ENCODE measurements around the gene REV3L. TPM values are rescaled to one million over a fixed set of nuclear protein-coding genes. Genes with fewer than 3 reads are reported as not detected.
"Not testable (repeated sequence)": the region's sequence is repeated elsewhere in the genome, so short reads cannot be mapped to it uniquely, and the experiment has no call there.

Gene REV3L
- polyA plus RNA-seq, 4 donors, result 4.2 to 16.8 (median 8.4) TPM

- no peaks in the 10 kb centered on the region for H3K27me3 ChIP-seq (ENCODE audit: control insufficient read depth in 3 of 3, insufficient read depth in 3 of 3, low read length in 3 of 3)
- H3K27ac ChIP-seq (ENCODE audit: low read depth in 1 of 3, low read length in 2 of 3), result peak overlapping the region in 1 of 3 donors; percentile 18
- H3K4me3 ChIP-seq (ENCODE audit: low read depth in 1 of 3, low read length in 3 of 3), result no peak overlapping the region
- 76 to 87% (median 85%) methylated on average over 2 of the region's 2 CpGs for WGBS, 3 donors
- DNase-seq (no peak), FAIRE-seq (no peak)
- no peaks in the 10 kb centered on the region for H3K9me3 ChIP-seq (ENCODE audit: control insufficient read depth in 2 of 2, insufficient read depth in 1 of 2, low read depth in 1 of 2, low read length in 1 of 2)
- H3K36me3 ChIP-seq (ENCODE audit: control insufficient read depth in 3 of 3, insufficient read depth in 2 of 3, low read depth in 1 of 3, low read length in 3 of 3), result no peaks in the 10 kb centered on the region
- peaks cover 0 to 2% (median 0%) of the 10 kb centered on the region in 3 donors for H3K4me1 ChIP-seq (ENCODE audit: control insufficient read depth in 3 of 3, insufficient read depth in 2 of 3, low read depth in 1 of 3, low read length in 2 of 3)
Measured at GRCh38 chr6:111523484-111524167, 40.6 kb upstream of the REV3L start.

- H3K9me3 ChIP-seq (ENCODE audit: control insufficient read depth in 2 of 2, insufficient read depth in 1 of 2, low read depth in 1 of 2, low read length in 1 of 2), result no peaks in the 10 kb centered on the region
- H3K4me1 ChIP-seq (ENCODE audit: control insufficient read depth in 3 of 3, insufficient read depth in 2 of 3, low read depth in 1 of 3, low read length in 2 of 3), result peaks cover 0 to 2% (median 0%) of the 10 kb centered on the region in 3 donors
- no peak overlapping the region for H3K4me3 ChIP-seq (ENCODE audit: low read depth in 1 of 3, low read length in 3 of 3)
- H3K27me3 ChIP-seq (ENCODE audit: control insufficient read depth in 3 of 3, insufficient read depth in 3 of 3, low read length in 3 of 3), result no peaks in the 10 kb centered on the region
- DNase-seq (peak in 1 of 2 donors; percentile 15), FAIRE-seq (no peak)
- WGBS, 3 donors, result 72 to 80% (median 78%) methylated on average over 4 of the region's 4 CpGs
- H3K27ac ChIP-seq (ENCODE audit: low read depth in 1 of 3, low read length in 2 of 3), result no peak overlapping the region
- H3K36me3 ChIP-seq (ENCODE audit: control insufficient read depth in 3 of 3, insufficient read depth in 2 of 3, low read depth in 1 of 3, low read length in 3 of 3), result no peaks in the 10 kb centered on the region
Measured at GRCh38 chr6:111522393-111523020, 39.5 kb upstream of the REV3L start.

- no peak for FAIRE-seq
- no peaks in the 10 kb centered on the region for H3K27me3 ChIP-seq (ENCODE audit: control insufficient read depth in 3 of 3, insufficient read depth in 3 of 3, low read length in 3 of 3)
- 94 to 97% (median 94%) methylated on average over 5 of the region's 5 CpGs for WGBS, 3 donors
- DNase-seq, result no peak
- H3K27ac ChIP-seq (ENCODE audit: low read depth in 1 of 3, low read length in 2 of 3), result no peak overlapping the region
- no peak overlapping the region for H3K4me3 ChIP-seq (ENCODE audit: low read depth in 1 of 3, low read length in 3 of 3)
- H3K4me1 ChIP-seq (ENCODE audit: control insufficient read depth in 3 of 3, insufficient read depth in 2 of 3, low read depth in 1 of 3, low read length in 2 of 3), result peaks cover 0 to 2% (median 0%) of the 10 kb centered on the region in 3 donors
- no peaks in the 10 kb centered on the region for H3K9me3 ChIP-seq (ENCODE audit: control insufficient read depth in 2 of 2, insufficient read depth in 1 of 2, low read depth in 1 of 2, low read length in 1 of 2)
- no peaks in the 10 kb centered on the region for H3K36me3 ChIP-seq (ENCODE audit: control insufficient read depth in 3 of 3, insufficient read depth in 2 of 3, low read depth in 1 of 3, low read length in 3 of 3)
Measured at GRCh38 chr6:111521497-111522270, 38.7 kb upstream of the REV3L start.

GRCh38 chr6:111520524-111520923, 37.5 kb upstream of the REV3L start:
- H3K36me3 ChIP-seq (ENCODE audit: control insufficient read depth in 3 of 3, insufficient read depth in 2 of 3, low read depth in 1 of 3, low read length in 3 of 3), result no peaks in the 10 kb centered on the region
- H3K4me3 ChIP-seq (ENCODE audit: low read depth in 1 of 3, low read length in 3 of 3), result no peak overlapping the region
- no peak for FAIRE-seq
- H3K9me3 ChIP-seq (ENCODE audit: control insufficient read depth in 2 of 2, insufficient read depth in 1 of 2, low read depth in 1 of 2, low read length in 1 of 2), result no peaks in the 10 kb centered on the region
- no peaks in the 10 kb centered on the region for H3K27me3 ChIP-seq (ENCODE audit: control insufficient read depth in 3 of 3, insufficient read depth in 3 of 3, low read length in 3 of 3)
- DNase-seq, result no peak
- no peak overlapping the region for H3K27ac ChIP-seq (ENCODE audit: low read depth in 1 of 3, low read length in 2 of 3)
- H3K4me1 ChIP-seq (ENCODE audit: control insufficient read depth in 3 of 3, insufficient read depth in 2 of 3, low read depth in 1 of 3, low read length in 2 of 3), result peaks cover 0 to 2% (median 0%) of the 10 kb centered on the region in 3 donors

GRCh38 chr6:111517965-111518364, 34.9 kb upstream of the REV3L start:
- H3K9me3 ChIP-seq (ENCODE audit: control insufficient read depth in 2 of 2, insufficient read depth in 1 of 2, low read depth in 1 of 2, low read length in 1 of 2), result no peaks in the 10 kb centered on the region
- H3K36me3 ChIP-seq (ENCODE audit: control insufficient read depth in 3 of 3, insufficient read depth in 2 of 3, low read depth in 1 of 3, low read length in 3 of 3), result no peaks in the 10 kb centered on the region
- no peak for DNase-seq
- no peaks in the 10 kb centered on the region for H3K27me3 ChIP-seq (ENCODE audit: control insufficient read depth in 3 of 3, insufficient read depth in 3 of 3, low read length in 3 of 3)
- H3K4me3 ChIP-seq (ENCODE audit: low read depth in 1 of 3, low read length in 3 of 3), result no peak overlapping the region
- no peaks in the 10 kb centered on the region for H3K4me1 ChIP-seq (ENCODE audit: control insufficient read depth in 3 of 3, insufficient read depth in 2 of 3, low read depth in 1 of 3, low read length in 2 of 3)
- H3K27ac ChIP-seq (ENCODE audit: low read depth in 1 of 3, low read length in 2 of 3), result no peak overlapping the region
- WGBS, 3 donors, result 93 to 97% (median 95%) methylated on average over 4 of the region's 4 CpGs
- no peak for FAIRE-seq

GRCh38 chr6:111515259-111515658, 32.2 kb upstream of the REV3L start:
- Histone ChIP-seq H3K36me3 (ENCODE audit: control insufficient read depth in 3 of 3, insufficient read depth in 2 of 3, low read depth in 1 of 3, low read length in 3 of 3) (no peaks in the 10 kb centered on the region), H3K4me3 (ENCODE audit: low read depth in 1 of 3, low read length in 3 of 3) (no peak overlapping the region), H3K27me3 (ENCODE audit: control insufficient read depth in 3 of 3, insufficient read depth in 3 of 3, low read length in 3 of 3) (no peaks in the 10 kb centered on the region), H3K9me3 (ENCODE audit: control insufficient read depth in 2 of 2, insufficient read depth in 1 of 2, low read depth in 1 of 2, low read length in 1 of 2) (no peaks in the 10 kb centered on the region), H3K27ac (ENCODE audit: low read depth in 1 of 3, low read length in 2 of 3) (no peak overlapping the region), H3K4me1 (ENCODE audit: control insufficient read depth in 3 of 3, insufficient read depth in 2 of 3, low read depth in 1 of 3, low read length in 2 of 3) (no peaks in the 10 kb centered on the region)
- WGBS, 3 donors, result 60 to 75% (median 71%) methylated on average over 2 of the region's 2 CpGs
- DNase-seq (no peak), FAIRE-seq (no peak)

GRCh38 chr6:111514531-111514930, 31.5 kb upstream of the REV3L start:
- H3K36me3 ChIP-seq (ENCODE audit: control insufficient read depth in 3 of 3, insufficient read depth in 2 of 3, low read depth in 1 of 3, low read length in 3 of 3); DNase-seq; H3K4me1 ChIP-seq (ENCODE audit: control insufficient read depth in 3 of 3, insufficient read depth in 2 of 3, low read depth in 1 of 3, low read length in 2 of 3); H3K4me3 ChIP-seq (ENCODE audit: low read depth in 1 of 3, low read length in 3 of 3); H3K27ac ChIP-seq (ENCODE audit: low read depth in 1 of 3, low read length in 2 of 3); H3K27me3 ChIP-seq (ENCODE audit: control insufficient read depth in 3 of 3, insufficient read depth in 3 of 3, low read length in 3 of 3); H3K9me3 ChIP-seq (ENCODE audit: control insufficient read depth in 2 of 2, insufficient read depth in 1 of 2, low read depth in 1 of 2, low read length in 1 of 2); FAIRE-seq: not testable (repeated sequence)
- WGBS, 3 donors, result 85 to 94% (median 93%) methylated on average over 6 of the region's 6 CpGs

GRCh38 chr6:111507219-111507618, 24.2 kb upstream of the REV3L start:
- not testable (repeated sequence) for H3K36me3 ChIP-seq (ENCODE audit: control insufficient read depth in 3 of 3, insufficient read depth in 2 of 3, low read depth in 1 of 3, low read length in 3 of 3); H3K4me1 ChIP-seq (ENCODE audit: control insufficient read depth in 3 of 3, insufficient read depth in 2 of 3, low read depth in 1 of 3, low read length in 2 of 3); H3K4me3 ChIP-seq (ENCODE audit: low read depth in 1 of 3, low read length in 3 of 3); H3K27me3 ChIP-seq (ENCODE audit: control insufficient read depth in 3 of 3, insufficient read depth in 3 of 3, low read length in 3 of 3); H3K27ac ChIP-seq (ENCODE audit: low read depth in 1 of 3, low read length in 2 of 3); DNase-seq; H3K9me3 ChIP-seq (ENCODE audit: control insufficient read depth in 2 of 2, insufficient read depth in 1 of 2, low read depth in 1 of 2, low read length in 1 of 2); FAIRE-seq
- WGBS, 3 donors, result 93 to 100% (median 94%) methylated on average over 5 of the region's 5 CpGs

Data from small intestine (tissue), 7 donors.